HG02973 (cell line): Measurements from ENCODE around the gene ZP3.
A peak's percentile ranks its signal among the peaks of the same experiment; 100 is the strongest.
"Not testable (repeated sequence)": the region's sequence is repeated elsewhere in the genome, so short reads cannot be mapped to it uniquely, and the experiment has no call there.

Experiments
- ATAC-seq: cut with Tn5 transposase; IDR thresholded peaks from one replicate; pipeline ENCODE4 v1.9.1; 2021; ENCODE audit warnings: moderate library complexity; ENCODE audit not compliant: unreplicated experiment

The ZP3 gene

DNA sequence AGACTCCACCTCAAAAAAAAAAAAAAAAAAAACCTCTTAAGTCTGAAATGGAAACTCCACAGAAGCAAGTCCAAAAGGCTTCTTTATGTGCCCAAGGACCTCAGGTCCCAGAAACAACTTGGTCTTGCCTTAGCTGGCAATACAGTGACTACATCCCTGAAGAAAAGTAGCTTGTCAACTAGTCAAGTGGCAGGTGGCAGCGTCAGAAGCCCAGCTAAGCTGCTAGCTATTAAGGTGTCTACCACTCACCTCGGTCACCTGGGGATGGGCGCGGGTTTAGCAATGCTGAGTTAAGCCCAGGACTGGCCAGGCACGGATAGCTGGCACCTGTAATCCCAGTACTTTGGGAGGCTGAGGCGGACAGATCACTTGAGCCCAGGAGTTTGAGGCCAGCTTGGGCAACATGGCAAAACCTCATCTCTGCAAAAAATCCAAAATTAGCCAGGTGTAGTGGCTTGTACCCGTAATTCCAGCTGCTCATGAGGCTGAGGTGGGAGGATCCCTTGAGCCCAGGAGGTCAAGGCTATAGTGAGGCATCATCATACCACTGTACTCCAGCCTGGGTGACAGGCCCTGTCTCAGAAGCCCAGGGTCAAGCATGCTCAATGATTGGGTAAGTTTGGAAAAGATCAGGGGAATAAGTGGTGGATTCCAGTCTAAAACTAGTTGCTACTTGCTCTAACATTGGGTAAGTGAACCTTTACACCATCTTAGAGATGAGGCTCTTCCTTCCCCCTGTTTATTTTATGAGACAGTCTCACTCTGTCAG, 14.6 kb downstream of the ZP3 start:
- ATAC-seq: not testable (repeated sequence)

DNA sequence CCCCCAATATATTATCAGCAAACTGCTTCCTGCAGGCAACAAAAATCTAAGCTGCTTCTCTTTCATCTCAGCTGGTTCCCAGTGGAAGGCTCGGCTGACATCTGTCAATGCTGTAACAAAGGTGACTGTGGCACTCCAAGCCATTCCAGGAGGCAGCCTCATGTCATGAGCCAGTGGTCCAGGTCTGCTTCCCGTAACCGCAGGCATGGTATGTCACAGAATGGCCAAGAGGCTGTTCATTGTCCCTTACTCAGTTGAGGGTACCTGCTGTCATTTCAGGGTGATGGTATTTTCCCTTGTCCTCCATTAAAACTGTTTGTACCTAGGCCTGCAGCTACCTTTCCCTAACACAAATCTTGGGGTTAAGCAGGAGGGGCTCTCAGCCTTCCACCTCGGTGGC, 15.7 kb downstream of the ZP3 start:
- ATAC-seq: not testable (repeated sequence)

DNA sequence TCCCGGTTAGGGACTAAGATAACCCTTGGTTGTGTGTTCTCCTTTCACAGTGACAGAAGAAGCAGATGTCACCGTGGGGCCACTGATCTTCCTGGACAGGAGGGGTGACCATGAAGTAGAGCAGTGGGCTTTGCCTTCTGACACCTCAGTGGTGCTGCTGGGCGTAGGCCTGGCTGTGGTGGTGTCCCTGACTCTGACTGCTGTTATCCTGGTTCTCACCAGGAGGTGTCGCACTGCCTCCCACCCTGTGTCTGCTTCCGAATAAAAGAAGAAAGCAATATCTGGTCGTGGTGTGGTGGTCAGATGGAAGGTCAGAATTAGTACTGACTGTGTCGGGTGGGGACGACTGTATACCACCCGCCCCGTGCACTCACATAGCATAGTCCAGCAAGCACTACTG, 17.0 kb downstream of the ZP3 start:
- ATAC-seq: not testable (repeated sequence)

DNA sequence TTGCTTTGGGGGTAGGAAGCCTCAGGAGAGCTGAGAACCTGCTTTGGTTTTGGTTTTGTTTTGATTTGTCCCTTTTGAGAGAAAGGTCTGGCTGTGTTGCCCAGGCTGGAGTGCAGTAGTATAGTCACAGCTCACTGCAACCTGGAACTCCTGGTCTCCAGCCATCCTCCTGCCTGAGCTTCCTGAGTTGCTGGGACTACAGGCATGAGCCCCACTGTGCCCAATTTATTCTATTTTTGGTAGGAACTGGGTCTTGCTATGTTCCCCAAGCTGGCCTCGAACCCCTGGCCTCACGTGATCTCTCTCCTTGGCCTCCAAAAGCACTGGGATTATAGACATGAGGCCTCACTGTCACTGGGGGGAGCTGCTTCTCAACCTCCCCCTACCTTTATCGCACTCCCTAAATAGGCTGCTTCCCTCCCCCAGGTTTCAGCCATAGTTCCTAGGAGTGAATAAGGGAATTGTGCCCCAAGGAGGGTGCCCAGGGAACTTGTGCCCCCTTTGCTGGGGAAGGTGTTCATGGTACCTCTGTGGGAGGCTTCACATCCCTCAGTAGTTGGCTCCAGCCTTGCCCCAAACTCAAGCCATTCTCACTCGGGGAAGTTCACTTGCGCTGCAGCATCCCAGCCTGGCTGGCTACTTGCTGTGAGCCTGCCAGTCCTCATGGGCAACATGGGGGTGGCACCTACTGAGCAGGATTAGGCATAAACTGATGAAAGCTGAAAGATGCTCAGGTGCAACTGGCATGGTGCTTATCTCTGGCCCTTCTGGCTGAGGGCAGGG, 18.1 kb downstream of the ZP3 start:
- ATAC-seq: not testable (repeated sequence)

DNA sequence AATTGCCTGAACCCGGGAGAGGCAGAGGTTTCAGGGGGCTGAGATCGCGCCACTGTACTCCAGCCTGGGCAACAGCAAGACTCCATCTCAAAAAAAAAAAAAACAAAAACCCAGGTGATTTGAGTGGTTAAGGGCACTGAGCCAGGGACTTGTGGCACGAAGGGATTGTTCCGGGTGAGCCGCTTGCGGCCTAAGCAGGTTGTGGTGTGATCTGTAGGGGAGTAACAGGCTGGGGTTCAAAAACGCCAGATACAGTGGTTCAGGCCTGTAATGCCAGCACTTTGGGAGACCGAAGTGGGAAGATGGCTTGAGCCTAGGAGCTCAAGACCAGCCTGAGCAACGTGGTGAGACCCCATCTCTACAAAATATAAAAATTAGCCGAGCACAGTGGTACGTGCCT, 19.1 kb downstream of the ZP3 start:
- not testable (repeated sequence) for ATAC-seq

DNA sequence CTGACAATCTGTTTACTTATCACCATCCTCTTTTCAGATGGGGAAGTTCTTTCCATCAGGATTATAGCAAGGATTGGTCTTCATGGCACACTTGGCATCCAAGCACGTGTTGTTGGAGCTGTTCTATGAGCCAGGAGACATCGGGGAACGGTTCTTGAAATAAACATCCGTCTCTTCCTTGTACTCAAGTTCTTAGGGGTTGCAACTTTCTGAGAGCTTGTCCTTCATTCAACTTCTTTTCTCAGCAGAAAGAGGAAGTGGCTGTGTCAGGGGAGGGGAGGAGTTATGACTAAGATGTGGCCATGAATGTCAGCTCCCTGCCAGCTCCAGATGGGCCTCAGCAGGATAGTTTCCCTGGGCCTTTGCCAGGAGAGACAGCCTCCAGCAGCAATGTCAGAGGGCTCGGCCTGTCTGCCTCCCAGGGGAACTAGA, 20.8 kb downstream of the ZP3 start:
- ATAC-seq: peak; percentile 94

DNA sequence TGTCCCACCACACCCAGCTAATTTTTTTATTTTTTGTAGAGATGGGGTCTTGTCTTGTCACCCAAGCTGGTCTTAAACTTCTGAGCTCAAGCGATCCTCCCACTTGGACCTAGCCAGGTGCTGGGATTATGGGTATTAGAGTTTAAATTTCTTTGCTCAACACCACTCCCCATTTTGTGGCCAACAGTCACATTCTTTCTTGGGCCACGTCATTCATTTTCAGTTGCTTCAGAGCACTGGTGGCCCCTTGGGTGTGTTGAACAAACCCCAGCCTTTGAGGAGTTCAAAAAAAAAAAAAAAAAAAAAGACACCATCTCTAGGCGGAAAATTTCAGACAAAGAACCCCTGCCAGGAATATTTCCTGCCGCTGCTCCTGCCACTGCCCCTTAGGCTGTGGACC, 32.3 kb downstream of the ZP3 start:
- not testable (repeated sequence) for ATAC-seq

DNA sequence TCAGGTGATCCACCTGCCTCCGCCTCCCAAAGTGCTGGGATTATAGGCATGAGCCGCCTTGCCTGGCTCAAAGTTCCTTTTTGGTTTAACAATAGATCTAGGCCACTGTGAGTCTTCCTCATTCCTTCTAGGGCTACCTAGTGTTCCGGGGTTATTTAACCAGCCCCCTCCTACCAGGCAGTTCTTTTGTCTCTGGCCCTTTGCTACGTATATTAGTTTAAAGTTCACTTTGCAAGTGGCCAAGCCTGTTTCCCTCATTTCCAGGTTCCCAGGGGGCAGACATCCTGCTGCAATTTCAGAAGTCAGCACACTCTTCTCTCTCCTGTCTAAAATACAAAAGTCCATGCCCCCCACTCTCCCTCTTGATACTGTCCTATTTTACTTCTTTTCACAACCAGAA, 33.8 kb downstream of the ZP3 start:
- not testable (repeated sequence) for ATAC-seq

DNA sequence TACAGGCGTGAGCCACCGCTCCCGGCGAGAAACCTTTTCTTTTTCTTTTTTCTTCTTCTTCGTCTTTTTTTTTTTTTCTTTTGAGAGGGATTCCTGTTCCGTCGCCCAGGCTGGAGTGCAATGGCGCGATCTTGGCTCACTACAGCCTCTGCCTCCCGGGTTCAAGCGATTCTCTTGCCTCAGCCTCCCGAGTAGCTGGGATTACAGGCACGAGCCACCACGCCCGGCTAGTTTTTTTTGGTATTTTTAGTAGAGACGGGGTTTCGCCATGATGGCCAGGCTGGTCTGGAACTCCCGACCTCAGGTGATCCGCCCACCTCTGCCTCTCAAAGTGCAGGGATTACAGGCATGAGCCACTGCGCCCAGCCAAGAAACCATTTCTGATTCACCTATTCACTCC, 36.0 kb downstream of the ZP3 start:
- not testable (repeated sequence) for ATAC-seq

DNA sequence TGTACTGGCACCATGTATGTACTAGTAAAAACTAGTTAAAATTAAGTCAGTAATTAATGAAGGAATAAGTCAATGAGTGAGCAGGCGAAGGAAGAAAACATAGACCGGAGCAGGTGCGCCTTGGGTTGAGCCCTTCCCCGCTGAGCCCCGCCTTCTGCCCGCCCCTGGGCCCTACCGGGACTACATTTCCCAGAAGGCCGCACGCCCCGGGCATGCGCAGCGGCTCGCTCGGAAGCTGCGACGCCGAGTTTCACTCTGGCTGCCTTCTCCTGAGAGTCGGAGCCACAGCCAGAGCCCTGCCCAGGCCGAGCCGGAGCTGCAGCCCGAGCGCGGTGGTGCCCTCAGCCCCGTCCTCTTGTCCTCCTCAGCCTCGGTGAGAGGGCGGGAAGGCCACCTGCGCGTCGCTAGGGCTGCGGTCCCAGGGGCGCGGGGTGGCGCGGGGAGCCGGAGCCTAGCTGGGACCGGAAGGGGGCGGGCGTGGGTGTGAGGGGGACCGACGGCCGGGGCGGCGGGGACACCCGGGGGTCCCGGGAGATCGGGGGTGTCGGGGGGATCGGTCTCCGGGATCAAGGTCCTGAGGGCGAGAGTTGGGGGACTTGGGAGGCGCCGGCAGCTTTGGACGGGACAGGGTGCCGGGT, 36.8 kb downstream of the ZP3 start, which contains the start of gene DTX2:
TSS of gene DTX2 (plus strand) at position 246 of the 638 bp plus-strand sequence. CDS start 18,801 bp downstream, outside the sequence.
- peak; percentile 96 for ATAC-seq

DNA sequence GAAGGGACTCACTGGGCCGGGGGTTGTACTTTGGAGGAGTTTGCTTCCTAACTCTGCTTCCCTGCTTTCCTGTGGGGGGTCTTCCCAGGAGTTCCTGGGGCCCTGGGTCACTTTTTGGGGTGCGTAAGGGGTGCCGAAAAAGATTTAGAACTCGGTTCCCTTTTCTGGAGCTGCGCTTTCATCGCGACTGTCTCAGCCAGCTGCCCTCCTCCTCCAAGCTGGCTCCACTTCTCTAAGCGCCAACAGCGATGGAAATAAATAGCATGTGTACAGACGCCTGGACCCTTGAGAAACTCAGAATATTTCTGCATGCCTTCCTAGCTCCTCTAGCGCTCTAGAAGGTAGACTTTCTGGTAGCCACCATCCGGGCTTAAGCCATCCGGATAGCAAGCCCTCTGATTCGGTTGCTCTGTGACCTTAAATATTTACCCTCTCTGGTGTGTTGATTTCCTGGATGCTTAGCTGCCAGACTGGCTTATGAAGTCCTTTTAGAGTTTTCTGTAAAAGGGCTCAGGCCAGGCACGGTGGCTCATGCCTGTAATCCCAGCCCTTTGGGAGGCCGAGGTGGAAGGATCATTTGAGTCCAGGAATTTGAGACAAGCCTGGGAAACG, 37.6 kb downstream of the ZP3 start:
- ATAC-seq: peak; percentile 15

DNA sequence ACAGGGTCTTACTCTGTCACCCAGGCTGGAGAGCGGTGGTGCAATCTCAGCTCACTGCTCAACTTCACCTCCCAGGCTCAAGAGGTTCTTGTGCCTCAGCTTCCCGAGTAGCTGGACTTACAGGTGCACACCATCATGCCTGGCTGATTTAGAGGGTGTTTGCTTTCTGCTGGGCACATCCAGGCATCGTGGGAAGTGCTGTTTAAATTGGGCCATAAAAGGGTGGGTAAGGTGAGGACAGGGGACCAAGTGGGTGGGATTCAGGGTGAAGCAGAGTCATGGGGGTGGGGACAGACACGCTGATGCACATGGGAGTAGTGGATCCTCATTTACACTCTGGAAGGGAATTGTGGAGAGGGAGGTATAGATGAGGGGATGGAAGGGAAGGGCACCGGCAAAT, 40.2 kb downstream of the ZP3 start:
- not testable (repeated sequence) for ATAC-seq

DNA sequence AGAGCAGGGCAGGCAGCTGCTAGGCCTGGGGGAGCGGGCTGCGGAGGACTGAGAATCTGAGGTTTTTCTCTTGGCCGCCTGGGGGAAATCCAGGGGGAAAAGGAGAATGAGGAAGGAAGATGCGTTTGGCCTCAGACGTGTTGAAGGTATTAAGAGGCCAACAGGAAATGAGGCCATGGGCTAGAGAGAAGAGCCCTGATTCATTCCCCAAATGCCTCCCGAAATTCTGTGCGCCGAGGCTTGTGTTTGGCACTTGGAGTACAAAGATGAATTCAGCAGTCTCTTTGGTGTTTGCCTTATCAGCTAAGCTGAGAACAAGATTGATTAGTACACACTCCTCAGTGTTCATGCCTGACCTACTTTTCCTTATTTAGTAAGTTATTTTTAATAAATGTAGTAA, 41.2 kb downstream of the ZP3 start:
- ATAC-seq: not testable (repeated sequence)

DNA sequence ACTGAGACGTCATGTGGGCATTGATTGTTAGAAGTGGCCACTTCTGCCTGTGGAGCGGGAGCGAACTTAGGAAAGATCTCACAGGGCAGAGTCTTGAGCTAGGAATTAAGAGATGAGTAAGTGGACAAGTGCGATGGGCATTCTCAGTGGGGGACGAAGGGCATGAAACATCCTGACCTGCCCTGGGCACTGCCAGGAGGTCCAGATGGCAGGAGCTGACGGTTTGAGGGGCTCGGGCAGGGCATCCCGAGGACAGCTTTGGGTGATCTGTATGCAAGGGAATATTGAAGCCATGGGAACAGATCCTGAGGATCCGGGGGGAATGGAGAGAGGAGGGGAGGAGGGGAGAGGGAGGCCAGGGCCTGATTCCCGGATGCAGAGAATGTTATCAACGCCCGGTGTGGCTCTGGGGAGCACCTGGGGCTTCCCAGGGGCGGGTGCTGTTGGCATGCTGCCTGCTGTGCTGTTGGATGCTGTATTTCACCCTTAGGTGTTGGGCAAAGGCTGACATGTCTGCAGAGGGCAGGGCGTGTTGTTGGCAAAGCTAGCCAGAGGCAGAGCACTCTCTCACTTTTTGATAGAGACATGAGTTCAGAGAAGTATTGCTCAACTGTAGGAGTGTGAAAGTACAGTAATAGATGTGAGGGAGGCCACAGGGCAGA, 43.1 kb downstream of the ZP3 start:
- ATAC-seq: not testable (repeated sequence)

DNA sequence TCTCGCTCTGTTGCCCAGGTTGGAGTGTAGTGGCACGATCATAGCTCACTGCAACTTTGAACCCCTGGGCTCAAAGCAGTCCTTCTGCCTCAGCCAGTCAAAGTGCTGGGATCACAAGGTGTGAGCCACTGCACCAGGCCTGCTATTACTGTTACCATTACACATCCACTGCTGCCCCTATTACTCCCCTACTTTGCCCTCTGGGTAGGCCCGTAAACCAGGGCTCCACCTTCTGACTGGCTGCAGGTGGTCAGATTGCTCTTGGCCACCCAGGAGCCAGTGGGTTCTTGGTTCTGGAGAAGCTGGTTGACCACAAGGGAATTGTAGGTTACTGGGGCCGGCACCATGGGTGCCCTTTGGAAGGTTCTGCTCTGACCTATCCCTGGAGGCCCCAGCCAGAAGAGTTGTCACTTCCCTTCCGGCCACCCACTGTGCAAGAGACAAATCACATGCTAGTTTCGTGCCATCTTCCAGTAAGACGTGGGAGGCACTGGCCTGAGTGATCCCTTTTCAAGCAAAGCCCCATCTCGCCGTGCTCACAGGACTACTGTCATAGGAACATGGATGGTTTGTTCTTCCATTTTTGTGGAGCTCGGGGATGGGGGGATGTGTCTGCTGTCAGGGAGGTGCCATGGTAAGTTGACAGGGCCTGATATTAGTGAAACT, 46.9 kb downstream of the ZP3 start:
- ATAC-seq: not testable (repeated sequence)

DNA sequence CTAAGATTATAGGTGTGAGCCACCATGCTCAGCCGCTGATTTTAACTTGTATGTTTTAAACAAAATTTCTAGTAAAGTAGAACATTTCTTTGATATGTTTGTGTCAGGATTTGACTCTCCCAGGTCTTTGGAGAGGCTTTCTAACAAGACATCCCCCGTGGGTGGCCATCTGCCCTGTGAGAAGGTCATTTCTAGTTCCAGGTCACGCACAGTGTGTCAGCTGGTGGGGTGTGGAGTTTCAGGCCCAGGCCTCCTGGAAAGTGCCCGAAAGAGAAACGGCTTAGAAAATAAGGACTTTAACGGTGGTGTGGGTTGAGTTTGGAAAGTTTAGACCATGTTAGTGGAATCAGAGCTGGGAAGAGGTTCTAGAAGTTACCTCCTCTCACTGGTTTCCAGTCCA, 48.3 kb downstream of the ZP3 start:
- not testable (repeated sequence) for ATAC-seq

DNA sequence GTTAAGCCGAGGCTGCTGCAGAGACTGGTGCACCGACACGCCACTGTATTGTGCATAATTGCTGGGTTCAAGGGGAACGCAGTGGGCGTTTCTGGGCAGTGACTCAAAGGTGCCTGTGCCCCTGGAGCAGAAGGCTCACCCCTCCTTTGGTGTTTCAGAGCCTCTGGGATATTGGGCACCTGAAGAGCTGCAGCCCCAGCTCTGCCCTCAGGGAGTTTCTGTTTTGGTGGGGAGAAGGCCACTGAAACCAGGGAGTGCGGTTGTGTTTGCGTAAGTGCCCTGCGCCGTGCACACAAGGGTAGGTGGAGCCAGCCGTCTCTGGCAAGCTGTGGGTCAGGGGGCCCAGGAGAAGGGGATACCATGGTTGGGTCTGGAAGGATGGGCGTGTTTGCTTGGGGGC, 51.5 kb downstream of the ZP3 start:
- not testable (repeated sequence) for ATAC-seq

DNA sequence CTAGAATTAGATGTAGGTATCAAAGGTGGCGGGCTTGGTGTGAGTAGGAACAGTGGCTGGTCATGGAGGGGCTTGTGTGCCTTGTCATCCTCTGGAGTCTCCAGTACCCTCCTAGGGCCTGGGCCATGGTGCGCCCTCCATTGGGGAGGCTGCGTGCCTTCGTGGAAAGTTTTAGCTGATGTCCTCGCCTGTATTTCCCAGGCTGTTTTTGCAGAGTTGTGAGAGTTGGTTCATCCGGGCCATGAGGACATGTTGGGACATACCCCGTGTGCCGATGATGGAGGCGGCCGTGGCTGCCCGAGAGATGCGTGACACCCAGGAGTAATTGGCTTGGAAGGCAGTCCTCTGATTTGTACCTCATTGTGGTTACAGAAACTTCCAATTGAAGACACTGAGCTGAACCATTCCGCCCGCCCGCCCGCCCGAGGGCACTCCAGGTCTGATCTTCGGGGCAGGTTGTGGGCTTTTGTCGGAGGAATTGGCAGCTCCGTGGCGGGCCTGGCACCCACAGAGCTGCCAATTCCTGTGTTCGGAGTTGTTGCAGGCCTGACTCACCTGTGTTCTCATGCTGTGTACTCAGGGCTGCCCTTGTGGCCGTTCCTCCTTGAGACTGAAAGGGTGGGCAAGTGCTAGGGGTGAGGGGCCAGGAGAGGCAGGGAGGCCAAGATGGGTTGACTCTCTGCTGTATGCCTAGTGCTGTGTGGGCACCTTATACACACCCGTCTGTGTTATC, 52.2 kb downstream of the ZP3 start:
- ATAC-seq: not testable (repeated sequence)

DNA sequence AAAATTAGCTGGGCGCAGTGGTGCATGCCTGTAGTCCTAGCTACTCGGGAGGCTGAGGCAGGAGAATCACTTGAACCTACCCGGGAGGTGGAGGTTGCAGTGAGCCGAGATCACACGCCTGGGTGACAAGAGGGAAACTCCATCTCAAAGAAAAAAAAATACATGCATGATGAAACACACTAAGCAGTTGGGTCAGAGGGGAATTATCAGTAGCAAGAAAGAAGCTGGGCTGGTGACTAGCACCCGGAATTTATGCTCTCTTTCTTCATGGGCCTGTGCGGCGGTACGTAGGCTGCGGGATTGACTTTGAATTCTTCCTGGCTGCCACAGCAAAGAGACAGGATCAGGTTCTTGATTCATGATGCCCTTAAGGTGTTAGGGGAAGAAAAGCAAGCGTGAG, 54.9 kb downstream of the ZP3 start:
- ATAC-seq: not testable (repeated sequence)
